Endothelial cell of umbilical vein (primary cell): Measurements from ENCODE around the gene CIDEA. TPM values are rescaled to one million over a fixed set of nuclear protein-coding genes. Genes with fewer than 3 reads are reported as not detected.

Experiments used
- BruUV-seq: library from RNA; stranded (reverse); fragments of 400-500 nt; replicated peaks from 2 replicates; lab custom pipeline; 2021; lab: Mats Ljungman, UMichigan
- CTCF ChIA-PET: fragments of 300-600, 350-600 bp; sonication (Branson Sonifier 250); formaldehyde crosslinking; loops from one replicate; lab custom pipeline; 2021; ENCODE audit warnings: antibody characterized with exemption, inconsistent platforms; lab: Charles Lee
- POLR2A ChIA-PET: fragments of 300-600, 350-600 bp; sonication (Branson Sonifier 250); formaldehyde crosslinking; loops from one replicate; lab custom pipeline; 2021; ENCODE audit warnings: antibody characterized with exemption, inconsistent platforms; lab: Charles Lee
- DNase-seq: peaks from one replicate; pipeline ENCODE4 v3.0.0-alpha.2; 2011; ENCODE audit warnings: low read depth, low spot score
- FAIRE-seq: peaks from 2 replicates; lab custom pipeline; 2011; peaks lifted over from hg19 to GRCh38; lab: Jason Lieb, UNC
- H2AFZ ChIP-seq: 2 replicates; pipeline ENCODE4 v1.6.0; 2012; ENCODE audit warnings: low read depth, low read length, control low read depth, inconsistent platforms
- H3K27ac ChIP-seq: 2 replicates; pipeline ENCODE4 v1.5.1; 2011; ENCODE audit warnings: low read depth, mild to moderate bottlenecking, control low read depth, low read length, moderate library complexity; ENCODE audit not compliant: insufficient read depth
- H3K27me3 ChIP-seq, 2 experiments: 2 replicates each; pipeline versions ENCODE4 v1.6.0 to v1.6.1; 2011; ENCODE audit warnings: low read length in 2 of 2, mixed read lengths in 1 of 2; ENCODE audit not compliant: control insufficient read depth in 2 of 2, insufficient read depth in 2 of 2
- H3K36me3 ChIP-seq, 2 experiments: 2 replicates in 1 of 2; 3 replicates in 1 of 2; pipeline ENCODE4 v1.5.1; 2011; ENCODE audit warnings: low read length in 2 of 2, mild to moderate bottlenecking in 1 of 2, moderate library complexity in 1 of 2; ENCODE audit not compliant: control insufficient read depth in 2 of 2, insufficient read depth in 2 of 2; ENCODE audit errors: extremely low read depth in 1 of 2
- H3K4me1 ChIP-seq: 3 replicates; pipeline ENCODE4 v1.5.1; 2011; ENCODE audit warnings: mild to moderate bottlenecking, low read length; ENCODE audit not compliant: control insufficient read depth, insufficient read depth; ENCODE audit errors: extremely low read depth
- H3K4me2 ChIP-seq: 2 replicates; pipeline ENCODE4 v1.6.1; 2011; ENCODE audit warnings: low read length, control low read depth, mixed read lengths; ENCODE audit not compliant: insufficient read depth
- H3K4me3 ChIP-seq, 3 experiments: fragments of 200-600 bp in 1 of 3; sonication (generic), shearing (Covaris generic) in 1 of 3; replicated peaks in 1 of 3; 2 replicates each; pipeline ENCODE4 v1.5.1; 2011 to 2016; ENCODE audit warnings: control low read depth in 3 of 3, low read length in 3 of 3, mild to moderate bottlenecking in 2 of 3, inconsistent platforms in 1 of 3, low read depth in 1 of 3, moderate library complexity in 1 of 3; ENCODE audit not compliant: insufficient read depth in 1 of 3
- H3K79me2 ChIP-seq: 2 replicates; pipeline ENCODE4 v1.6.0; 2012; ENCODE audit warnings: low read length, inconsistent platforms; ENCODE audit not compliant: control insufficient read depth, insufficient read depth
- H3K9ac ChIP-seq: replicated peaks from 2 replicates; pipeline ENCODE3; 2011; ENCODE audit warnings: low read length, control low read depth; ENCODE audit not compliant: insufficient read depth; ENCODE audit errors: extremely low read depth
- H3K9me1 ChIP-seq: replicated peaks from 3 replicates; pipeline ENCODE4 v1.6.0; 2011; ENCODE audit warnings: mild to moderate bottlenecking, low read length; ENCODE audit not compliant: control insufficient read depth, insufficient read depth; ENCODE audit errors: extremely low read depth
- H3K9me3 ChIP-seq: replicated peaks from 2 replicates; pipeline ENCODE4 v1.5.1; 2012; ENCODE audit warnings: low read length, inconsistent platforms; ENCODE audit not compliant: control insufficient read depth, insufficient read depth
- H4K20me1 ChIP-seq: replicated peaks from 2 replicates; pipeline ENCODE3; 2011; ENCODE audit warnings: mild to moderate bottlenecking, low read length; ENCODE audit not compliant: control insufficient read depth, insufficient read depth; ENCODE audit errors: extremely low read depth
- CTCF ChIP-seq, 2 donors: IDR thresholded peaks; 1 replicate in 1 of 2; 2 replicates in 1 of 2; pipeline ENCODE4 v1.5.1; 2011; ENCODE audit warnings: low read length in 2 of 2, mild to moderate bottlenecking in 2 of 2, moderate library complexity in 2 of 2, control low read depth in 1 of 2, inconsistent platforms in 1 of 2, low read depth in 1 of 2; ENCODE audit not compliant: insufficient read depth in 1 of 2; ENCODE audit errors: extremely low read depth in 1 of 2
- EZH2 ChIP-seq: IDR thresholded peaks from 2 replicates; pipeline ENCODE4 v1.6.1; 2012; ENCODE audit warnings: borderline replicate concordance, low read depth, mild to moderate bottlenecking, moderate library complexity, low read length, inconsistent platforms; ENCODE audit not compliant: severe bottlenecking
- FOS ChIP-seq: IDR thresholded peaks from 2 replicates; pipeline ENCODE4 v1.6.1; 2011; ENCODE audit warnings: mild to moderate bottlenecking, low read length, moderate library complexity, borderline replicate concordance; ENCODE audit not compliant: insufficient read depth
- GATA2 ChIP-seq: IDR thresholded peaks from 2 replicates; pipeline ENCODE4 v1.7.0; 2011; ENCODE audit warnings: low read depth, mild to moderate bottlenecking, moderate library complexity, mixed read lengths, low read length; ENCODE audit not compliant: insufficient read length, insufficient read depth
- JUN ChIP-seq: IDR thresholded peaks from 2 replicates; pipeline ENCODE4 v1.6.1; 2011; ENCODE audit warnings: borderline replicate concordance, low read depth; ENCODE audit not compliant: insufficient read length, insufficient read depth
- MAX ChIP-seq: IDR thresholded peaks from 2 replicates; pipeline ENCODE4 v1.6.1; 2011; ENCODE audit not compliant: insufficient read depth, insufficient read length
- MYC ChIP-seq: IDR thresholded peaks from one replicate; pipeline ENCODE4 v1.6.1; 2011; ENCODE audit warnings: mild to moderate bottlenecking, low read depth, low read length
- POLR2A ChIP-seq: IDR thresholded peaks from 2 replicates; pipeline ENCODE4 v1.6.1; 2012; ENCODE audit warnings: low read depth, mild to moderate bottlenecking, control low read depth, low read length
- POLR2AphosphoS5 ChIP-seq: IDR thresholded peaks from 2 replicates; pipeline ENCODE4 v1.6.1; 2012; ENCODE audit warnings: low read depth, mild to moderate bottlenecking, control low read depth, low read length, moderate library complexity; ENCODE audit not compliant: insufficient read depth
- dilution Hi-C: fragments of 300-500 bp; cut with MboI; formaldehyde crosslinking; loops from one replicate; pipeline ENCODE4 v1.15.0; 2019; ENCODE audit warnings: low sequenced_read_pairs; ENCODE audit not compliant: extremely low pct_ligation_motif_present
- intact Hi-C: fragments of 100-400 bp; cut with micrococcal nuclease; formaldehyde crosslinking; loops from one replicate; pipeline ENCODE4 v1.10.0; 2022
- polyA plus RNA-seq, 4 experiments: library from polyadenylated mRNA; depleted of rRNA in 3 of 4; stranded (reverse) in 3 of 4; unstranded in 1 of 4; fragments of >200 nt; gene quantifications; 2 replicates each; pipeline versions ENCODE4 v1.2.1 to v1.2.3, GENCODE V29; 2011 to 2012; ENCODE audit warnings: missing spikeins in 1 of 4
- total RNA-seq: library from RNA; stranded (reverse); gene quantifications from 2 replicates; pipeline ENCODE4 v1.2.3, GENCODE V29; 2021

The CIDEA gene
- total and polyA plus RNA-seq, 2 donors (not counting 3 experiments of a cell fraction or from before 2014, with no cell fraction given) = 0.42 TPM; not detected in 1

DNA sequence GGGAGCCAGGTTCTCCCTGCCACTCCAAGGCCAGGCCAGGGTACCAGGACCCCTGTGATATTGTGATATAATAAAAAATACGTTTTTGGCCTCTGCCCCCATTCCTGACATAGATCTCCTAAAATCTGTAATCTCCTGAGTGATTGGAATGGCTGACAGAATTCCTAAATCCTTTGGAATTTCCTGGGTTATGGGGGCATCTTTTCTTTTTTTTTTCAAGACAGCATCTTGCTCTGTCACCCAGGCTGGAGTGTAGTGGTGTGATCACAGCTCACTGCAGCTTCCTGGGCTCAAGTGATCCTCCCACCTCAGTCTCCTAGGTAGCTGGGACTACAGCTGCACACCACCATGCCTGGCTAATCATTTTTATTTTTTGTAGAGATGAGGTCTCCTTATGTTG, 27.7 kb downstream of the CIDEA start:
- H3K27ac ChIP-seq = no peak overlapping the region
- H3K36me3 ChIP-seq = no peaks in the 10 kb centered on the region
- H4K20me1 ChIP-seq = no peaks in the 10 kb centered on the region
- H3K4me1 ChIP-seq = peaks cover 34% of the 10 kb centered on the region
- no peaks in the 10 kb centered on the region for H3K79me2 ChIP-seq
- H3K27me3 ChIP-seq = no peaks in the 10 kb centered on the region
- dilution Hi-C loops = no loop called here
- H3K4me3 ChIP-seq = no peak overlapping the region
- BruUV-seq = no TSS peak
- H3K9ac ChIP-seq = no peak overlapping the region
- H3K9me1 ChIP-seq = no peaks in the 10 kb centered on the region
- CTCF ChIA-PET = interaction anchor here (0.8 to 7.7 kb wide), 6 partner anchors 10 to 46 kb away, joined by 4 to 102 read pairs (median 27); partner anchors contain the start of gene TUBB6
- FAIRE-seq (peak; percentile 38), DNase-seq (no peak)
- H3K9me3 ChIP-seq = no peaks in the 10 kb centered on the region
- H2AFZ ChIP-seq = no peak overlapping the region
- TF ChIP-seq MYC = no peak
- TF ChIP-seq POLR2A = no peak
- TF ChIP-seq EZH2 = no peak
- no peak for TF ChIP-seq MAX
- no peak for TF ChIP-seq GATA2
- no peak for TF ChIP-seq CTCF (IDR thresholded peaks at IDR 0.05; ENCODE audit: extremely low read depth in 1 of 2, insufficient read depth in 1 of 2, low read depth in 1 of 2, low read length in 2 of 2)
- TF ChIP-seq POLR2AphosphoS5 = no peak
- no peak for TF ChIP-seq FOS
- TF ChIP-seq JUN = no peak
- POLR2A ChIA-PET = interaction anchor here (1.1 to 1.3 kb wide), 3 partner anchors 26 to 36 kb away, joined by 3 to 9 read pairs (median 7); no protein-coding TSS in a partner anchor
- H3K4me2 ChIP-seq = no peak overlapping the region
- intact Hi-C loops = loop anchor here (10.0 kb wide), 1 partner anchor 373 kb away; the partner anchor contains the start of gene SPIRE1
